Myocyte (in vitro differentiated cells): Measurements from ENCODE around the gene ACKR3. TPM values are rescaled to one million over a fixed set of nuclear protein-coding genes. Genes with fewer than 3 reads are reported as not detected.

Experiments used
- DNase-seq: peaks from one replicate; pipeline ENCODE4 v3.0.0-alpha.2; 2012; ENCODE audit warnings: low read depth
- total RNA-seq: library from RNA; depleted of rRNA; stranded (reverse); fragments of >200 nt; gene quantifications from 2 replicates; pipeline ENCODE4 v1.2.3, GENCODE V29; 2014

Gene ACKR3
- total RNA-seq, 1 donor from 2014 or later = not detected

- no peak for DNase-seq
Measured at GRCh38 chr2:236568922-236569572, 578 bp upstream of the ACKR3 start.

DNA sequence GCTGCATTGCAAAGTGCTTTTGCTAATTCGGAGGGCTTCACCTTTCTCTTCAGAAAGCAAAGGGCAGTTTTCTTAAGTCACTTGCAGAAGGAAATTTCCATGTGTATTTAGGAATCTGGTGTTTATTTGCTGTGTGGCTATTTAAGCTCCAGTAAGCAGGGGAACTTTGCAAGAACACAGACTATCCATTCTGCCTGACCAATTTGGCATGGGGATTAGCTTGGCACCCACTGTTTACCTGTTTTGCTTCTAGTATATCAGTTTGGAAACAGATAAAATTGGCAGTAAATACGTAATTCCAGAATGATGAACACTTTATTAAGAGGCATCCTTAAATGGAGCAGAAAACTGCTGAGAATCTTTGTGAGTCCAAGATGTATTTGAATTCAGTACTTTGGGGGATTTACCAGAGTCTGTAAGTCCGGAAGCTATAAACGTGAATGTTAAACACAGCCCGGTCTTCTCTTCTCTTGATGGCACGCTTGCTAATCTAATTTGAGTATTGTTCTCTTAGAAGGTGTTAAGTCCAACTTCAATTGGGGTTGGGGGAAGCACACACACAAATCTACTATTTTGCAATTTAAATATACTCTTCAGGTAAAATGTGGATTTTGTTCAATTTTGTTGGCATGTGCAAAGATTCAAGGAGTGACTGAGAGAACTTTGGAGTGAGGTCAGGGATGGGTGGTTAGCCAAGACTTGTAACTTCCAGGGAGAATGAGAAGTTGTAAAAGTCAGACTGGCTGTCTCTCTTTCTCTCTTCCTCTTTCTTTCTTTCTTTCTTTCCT, 650 bp downstream of the ACKR3 start:
- DNase-seq = no peak

DNA sequence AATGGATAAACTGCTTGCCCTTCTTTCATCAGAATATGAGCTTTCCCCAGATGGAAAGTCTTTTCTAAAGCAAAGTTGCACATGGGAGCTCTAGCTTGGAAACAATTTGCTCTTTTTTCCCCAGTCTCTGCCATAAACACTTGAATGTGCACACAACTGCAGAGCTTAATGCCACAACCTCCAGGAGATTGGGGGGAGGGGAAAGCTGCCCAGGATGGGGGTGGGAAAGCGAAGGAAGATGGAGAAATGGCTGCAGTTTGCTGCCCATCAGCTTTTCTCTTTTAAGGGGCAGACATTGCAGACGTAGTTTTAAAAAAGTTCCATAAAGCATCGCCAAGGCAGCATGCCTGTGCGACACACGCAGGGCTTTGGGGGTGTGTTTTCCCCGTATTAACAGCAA, 1.5 kb downstream of the ACKR3 start:
- DNase-seq = no peak

DNA sequence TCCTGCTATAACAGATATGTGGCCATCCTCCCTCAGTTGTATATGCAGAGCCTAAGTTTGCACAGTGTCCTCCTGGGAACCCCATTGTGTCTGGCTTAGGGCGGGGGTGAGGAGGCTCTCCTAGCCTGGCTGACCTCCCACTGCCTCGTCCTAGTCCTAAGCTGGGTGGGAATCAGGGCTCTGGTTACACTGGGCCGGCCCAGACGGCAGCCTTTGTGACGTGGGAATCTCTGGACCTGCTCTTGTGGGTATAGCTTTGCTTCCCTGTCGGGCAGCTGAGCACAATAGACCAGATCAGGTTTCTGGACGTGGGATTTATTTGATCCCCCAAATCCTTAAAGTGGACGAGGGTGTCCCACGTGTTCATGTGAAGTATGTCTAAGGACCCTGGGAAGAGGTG, 2.9 kb downstream of the ACKR3 start:
- DNase-seq = no peak

GRCh38 chr2:236573066-236573929, 3.7 kb downstream of the ACKR3 start:
- DNase-seq = no peak

GRCh38 chr2:236574000-236574399, 4.4 kb downstream of the ACKR3 start:
- no peak for DNase-seq

- DNase-seq = no peak
Measured at GRCh38 chr2:236574424-236575145, 5.0 kb downstream of the ACKR3 start.

GRCh38 chr2:236575510-236575909, 5.9 kb downstream of the ACKR3 start:
- no peak for DNase-seq

- DNase-seq = no peak
Measured at GRCh38 chr2:236576087-236576486, 6.5 kb downstream of the ACKR3 start.

DNA sequence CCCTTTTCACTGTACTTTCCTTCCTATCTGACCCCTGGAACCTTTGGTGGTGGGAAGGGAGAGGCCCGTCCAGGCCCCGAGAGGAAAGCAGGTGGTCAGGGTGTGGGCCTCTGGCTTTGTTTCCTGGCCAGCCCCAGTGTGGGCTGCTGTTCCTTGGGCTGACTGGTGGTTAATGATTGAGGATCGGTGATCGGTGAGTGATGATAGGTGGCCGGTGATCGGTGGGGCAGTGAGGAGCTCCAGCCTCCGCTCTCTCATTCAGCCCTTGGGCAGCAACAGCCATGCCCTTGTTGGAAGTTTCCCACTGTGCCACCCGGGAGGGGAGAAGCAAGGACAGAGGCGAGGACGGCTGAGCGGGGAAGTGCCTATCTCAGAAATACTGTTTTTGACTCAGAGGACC, 7.3 kb downstream of the ACKR3 start:
- DNase-seq = no peak

DNA sequence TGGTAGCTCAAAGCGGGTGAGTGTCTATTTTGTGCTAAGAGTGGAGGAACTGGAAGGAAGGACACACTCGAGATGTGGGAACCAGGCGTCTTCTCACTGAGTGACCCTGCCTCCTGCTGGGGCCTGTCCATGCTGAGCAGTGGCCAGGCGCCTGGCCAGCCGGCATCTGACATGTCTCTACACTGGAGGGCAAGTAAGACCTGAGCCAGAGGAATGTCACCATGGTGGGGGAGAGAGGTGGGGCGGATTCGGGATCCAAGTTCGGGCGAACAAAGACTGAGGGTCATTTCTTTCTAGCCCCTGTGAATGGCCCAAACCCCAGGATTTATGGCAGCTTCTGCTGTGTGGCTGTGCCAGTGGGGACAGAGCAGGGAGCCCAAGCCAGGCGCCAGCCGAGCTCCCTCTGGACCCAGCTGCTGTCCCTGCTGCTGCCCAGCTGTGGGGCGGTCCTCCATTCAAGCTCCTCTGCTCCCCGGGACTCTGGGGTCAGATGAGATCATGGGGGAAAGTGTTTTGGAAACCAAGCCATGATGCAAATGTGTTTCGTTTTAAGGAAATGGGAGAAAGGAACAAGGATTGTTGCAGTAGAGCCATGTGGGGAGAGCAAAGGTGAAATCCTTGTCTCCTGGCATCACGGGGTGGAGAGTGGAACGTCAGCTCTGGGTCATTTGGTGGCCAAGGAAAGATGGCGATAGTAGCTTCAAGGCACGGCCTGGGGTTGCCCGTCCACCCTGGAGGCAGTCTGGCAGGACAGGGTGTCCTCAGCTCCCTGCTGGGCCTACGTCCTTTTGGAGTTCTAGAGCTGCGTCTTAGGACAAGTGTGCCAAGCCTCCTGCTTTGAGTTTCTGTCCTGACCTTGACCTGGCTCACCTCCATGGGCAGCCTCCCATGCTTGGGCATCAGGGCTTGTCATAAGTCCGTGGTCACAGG, 8.1 kb downstream of the ACKR3 start:
- DNase-seq = no peak

DNA sequence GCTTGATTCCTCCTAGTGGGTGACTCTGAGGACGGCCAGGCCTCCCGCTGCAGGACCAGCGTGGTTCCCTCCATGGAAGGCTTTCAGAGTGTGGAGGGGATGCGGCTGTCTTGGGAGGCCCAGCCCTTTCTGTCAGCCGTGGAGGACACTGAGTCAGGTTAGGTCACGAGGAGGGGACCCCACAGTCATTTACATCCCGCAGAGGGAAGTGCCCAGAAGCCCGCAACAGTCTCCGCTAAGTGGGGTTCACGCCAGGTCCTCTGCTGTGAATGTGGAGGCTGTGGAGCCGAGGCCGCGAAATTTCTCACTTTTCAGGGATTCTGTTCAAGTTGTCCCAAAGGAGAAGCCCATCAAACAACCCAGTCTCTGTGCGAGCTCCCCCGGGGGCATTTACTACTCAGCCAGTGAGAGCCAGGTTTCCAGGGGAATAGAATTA, 8.8 kb downstream of the ACKR3 start:
- DNase-seq = no peak

DNA sequence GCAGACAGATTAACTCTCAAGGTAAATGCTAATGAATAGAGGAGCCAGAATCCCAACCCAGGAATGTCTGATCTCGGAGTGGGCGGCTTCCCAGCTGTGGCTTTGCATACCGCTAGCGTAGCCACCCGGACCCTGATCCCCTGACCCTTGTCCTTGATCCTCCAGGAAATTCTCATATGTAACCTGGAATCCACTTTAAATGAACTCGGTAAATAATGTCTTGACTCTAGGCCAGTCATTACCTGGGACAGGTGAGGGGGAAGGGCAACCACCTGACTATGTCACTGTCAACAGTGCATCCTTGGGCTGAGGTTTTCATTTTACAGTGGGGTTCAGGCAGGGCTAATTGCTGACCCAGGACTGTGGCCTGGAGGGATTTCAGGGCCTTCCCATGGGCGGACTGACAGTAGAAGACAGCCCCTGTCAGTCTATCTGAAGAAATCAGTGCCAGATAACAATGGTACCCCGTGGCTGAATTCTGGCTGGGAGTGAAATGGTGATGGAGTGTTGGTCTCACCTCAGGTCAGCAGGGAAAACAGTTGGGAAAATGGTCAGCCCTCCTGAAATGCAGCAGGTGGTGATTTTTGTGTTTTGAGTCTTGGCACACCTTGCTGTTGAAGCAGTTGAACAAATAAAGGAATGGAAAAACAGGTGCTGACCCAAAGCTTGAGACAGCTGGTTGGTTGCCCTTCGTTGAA, 9.6 kb downstream of the ACKR3 start:
- DNase-seq = no peak

- DNase-seq = no peak
Measured at GRCh38 chr2:236579746-236580315, 10.2 kb downstream of the ACKR3 start.

GRCh38 chr2:236580746-236581355, 11.2 kb downstream of the ACKR3 start:
- DNase-seq = no peak

DNA sequence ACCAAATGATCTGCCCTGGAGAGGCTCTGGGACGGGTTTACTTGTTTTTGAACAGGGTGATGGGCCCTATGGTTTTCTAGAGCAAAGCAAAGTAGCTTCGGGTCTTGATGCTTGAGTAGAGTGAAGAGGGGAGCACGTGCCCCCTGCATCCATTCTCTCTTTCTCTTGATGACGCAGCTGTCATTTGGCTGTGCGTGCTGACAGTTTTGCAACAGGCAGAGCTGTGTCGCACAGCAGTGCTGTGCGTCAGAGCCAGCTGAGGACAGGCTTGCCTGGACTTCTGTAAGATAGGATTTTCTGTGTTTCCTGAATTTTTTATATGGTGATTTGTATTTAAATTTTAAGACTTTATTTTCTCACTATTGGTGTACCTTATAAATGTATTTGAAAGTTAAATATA, 11.9 kb downstream of the ACKR3 start:
- no peak for DNase-seq

- no peak for DNase-seq
Measured at GRCh38 chr2:236582968-236583367, 13.3 kb downstream of the ACKR3 start.

DNA sequence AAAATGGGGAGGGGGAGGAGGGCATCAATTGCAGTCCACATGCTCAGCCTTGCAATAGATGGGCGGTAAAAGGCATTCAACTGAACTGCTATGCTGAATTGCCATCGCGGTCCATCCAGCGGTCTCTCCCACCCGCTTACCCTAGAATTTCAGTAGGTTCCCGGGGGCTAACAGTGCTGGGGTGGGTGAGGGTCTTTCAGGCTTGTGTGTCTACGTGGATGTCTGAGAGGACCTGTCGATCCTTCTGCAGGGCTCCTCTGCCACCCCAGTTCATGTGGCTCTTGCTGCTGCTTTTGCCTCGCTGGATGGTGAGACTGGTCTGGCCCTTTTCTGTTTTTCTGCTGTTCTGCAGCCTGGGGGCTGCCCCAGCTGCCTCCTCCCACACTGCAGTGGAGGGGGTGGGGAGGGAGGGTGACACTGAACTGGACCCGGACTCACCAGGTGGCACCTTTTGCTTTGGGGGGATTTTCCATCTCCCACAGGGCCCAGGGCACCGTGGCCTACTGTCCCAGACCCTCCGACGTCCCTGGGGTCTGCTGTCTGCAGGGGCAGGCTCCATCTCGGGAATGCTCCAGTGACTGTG, 14.1 kb downstream of the ACKR3 start:
- DNase-seq = no peak
